SK-N-MC (cell line): ENCODE measurements around the gene GALNT18.

Experiments used
- DNase-seq: peaks from one replicate; pipeline ENCODE4 v3.0.0-alpha.2; 2011; ENCODE audit warnings: low read depth, low spot score
- H3K27ac ChIP-seq: fragments of 200-600 bp; sonication (generic); 2 replicates; pipeline ENCODE4 v1.5.1; 2016; ENCODE audit warnings: mixed run types
- H3K36me3 ChIP-seq: fragments of 200-600 bp; sonication (generic); 2 replicates; pipeline ENCODE4 v1.6.1; 2017; ENCODE audit warnings: antibody characterized with exemption, low read length, mixed read lengths; ENCODE audit not compliant: insufficient read depth
- H3K4me3 ChIP-seq: fragments of 200-600 bp; sonication (generic); 2 replicates; pipeline ENCODE4 v1.5.1; 2016
- H3K9ac ChIP-seq: fragments of 200-600 bp; sonication (generic); 2 replicates; pipeline ENCODE4 v1.8.0; 2017; ENCODE audit warnings: mixed run types, mixed read lengths; ENCODE audit not compliant: insufficient read length
- H3K9me3 ChIP-seq: fragments of 200-600 bp; sonication (generic); 2 replicates; pipeline ENCODE4 v1.6.1; 2017; ENCODE audit warnings: low read depth, mild to moderate bottlenecking, antibody characterized with exemption, low read length, moderate library complexity, mixed read lengths
- EZH2 ChIP-seq: fragments of 200-600 bp; sonication (generic); IDR thresholded peaks from one replicate; pipeline ENCODE4 v1.6.1; 2017; ENCODE audit warnings: antibody characterized with exemption
- FOXP2 ChIP-seq: optimal IDR thresholded peaks from 2 replicates; pipeline ENCODE3; 2011; ENCODE audit warnings: mild to moderate bottlenecking, moderate library complexity; ENCODE audit not compliant: insufficient read depth; ENCODE audit errors: extremely low read length, control extremely low read depth
- POLR2AphosphoS5 ChIP-seq: IDR thresholded peaks from 2 replicates; pipeline ENCODE4 v1.6.1; 2012; ENCODE audit warnings: mild to moderate bottlenecking, low read depth, low read length, borderline replicate concordance

The GALNT18 gene

GRCh38 chr11:11621573-11622339 lies at the start of gene GALNT18:
GALNT18 (minus strand) TSS chr11:11622005.
- Histone ChIP-seq H3K36me3 (no peaks in the 10 kb centered on the region), H3K27ac (no peak within 1 kb of the TSS), H3K9ac (no peak within 1 kb of the TSS), H3K4me3 (peak within 1 kb of the TSS; percentile 60), H3K9me3 (no peaks in the 10 kb centered on the region)
- DNase-seq: no peak
- TF ChIP-seq EZH2 (peak; percentile 77), FOXP2 (no peak), POLR2AphosphoS5 (no peak)

- DNase-seq: no peak
- H3K27ac ChIP-seq: no peak overlapping the region
- no peak for TF ChIP-seq FOXP2
- no peak for TF ChIP-seq EZH2
- H3K36me3 ChIP-seq: no peaks in the 10 kb centered on the region
- H3K9me3 ChIP-seq: no peaks in the 10 kb centered on the region
- no peak overlapping the region for H3K4me3 ChIP-seq
- H3K9ac ChIP-seq: no peak overlapping the region
These were observed 48.8 kb upstream of the GALNT18 start for GRCh38 chr11:11670574-11670973.

GRCh38 chr11:11669233-11669846 lies 47.5 kb upstream of the GALNT18 start:
- Histone ChIP-seq H3K4me3 (no peak overlapping the region), H3K27ac (no peak overlapping the region), H3K9ac (no peak overlapping the region), H3K36me3 (no peaks in the 10 kb centered on the region), H3K9me3 (no peaks in the 10 kb centered on the region)
- DNase-seq: no peak
- no peak for TF ChIP-seq EZH2
- no peak for TF ChIP-seq POLR2AphosphoS5
- no peak for TF ChIP-seq FOXP2

GRCh38 chr11:11668781-11669180 lies 47.0 kb upstream of the GALNT18 start:
- Histone ChIP-seq H3K36me3 (no peaks in the 10 kb centered on the region), H3K9me3 (no peaks in the 10 kb centered on the region), H3K4me3 (no peak overlapping the region), H3K27ac (no peak overlapping the region), H3K9ac (no peak overlapping the region)
- DNase-seq: no peak
- TF ChIP-seq POLR2AphosphoS5 (no peak), EZH2 (no peak), FOXP2 (no peak)

- H3K4me3 ChIP-seq: no peak overlapping the region
- TF ChIP-seq EZH2 (no peak), FOXP2 (no peak), POLR2AphosphoS5 (no peak)
- no peak overlapping the region for H3K27ac ChIP-seq
- no peak for DNase-seq
- H3K36me3 ChIP-seq: no peaks in the 10 kb centered on the region
- H3K9me3 ChIP-seq: no peaks in the 10 kb centered on the region
- no peak overlapping the region for H3K9ac ChIP-seq
These were observed 46.5 kb upstream of the GALNT18 start for GRCh38 chr11:11668274-11668673.

GRCh38 chr11:11667056-11667455 lies 45.3 kb upstream of the GALNT18 start:
- H3K9me3 ChIP-seq: no peaks in the 10 kb centered on the region
- no peak overlapping the region for H3K9ac ChIP-seq
- DNase-seq: no peak
- H3K36me3 ChIP-seq: no peaks in the 10 kb centered on the region
- TF ChIP-seq FOXP2 (no peak), POLR2AphosphoS5 (no peak), EZH2 (no peak)
- H3K27ac ChIP-seq: no peak overlapping the region
- H3K4me3 ChIP-seq: no peak overlapping the region

- no peak overlapping the region for H3K27ac ChIP-seq
- DNase-seq: no peak
- TF ChIP-seq FOXP2 (no peak), EZH2 (no peak), POLR2AphosphoS5 (no peak)
These were observed 43.6 kb upstream of the GALNT18 start for GRCh38 chr11:11665407-11665806.

GRCh38 chr11:11663907-11664306 lies 42.1 kb upstream of the GALNT18 start:
- Histone ChIP-seq H3K9ac (no peak overlapping the region), H3K9me3 (no peaks in the 10 kb centered on the region), H3K27ac (no peak overlapping the region), H3K4me3 (no peak overlapping the region), H3K36me3 (no peaks in the 10 kb centered on the region)
- no peak for DNase-seq
- TF ChIP-seq EZH2 (no peak), POLR2AphosphoS5 (no peak), FOXP2 (no peak)

More at GRCh38 chr11:11665407-11665806, 43.6 kb upstream of the GALNT18 start:
- no peak overlapping the region for H3K4me3 ChIP-seq
- no peaks in the 10 kb centered on the region for H3K9me3 ChIP-seq
- H3K36me3 ChIP-seq: no peaks in the 10 kb centered on the region
- no peak overlapping the region for H3K9ac ChIP-seq
